ENCODE results near the gene PPARA.
"Not testable (repeated sequence)": the region's sequence is repeated elsewhere in the genome, so short reads cannot be mapped to it uniquely, and the experiment has no call there.

Gene PPARA

DNA sequence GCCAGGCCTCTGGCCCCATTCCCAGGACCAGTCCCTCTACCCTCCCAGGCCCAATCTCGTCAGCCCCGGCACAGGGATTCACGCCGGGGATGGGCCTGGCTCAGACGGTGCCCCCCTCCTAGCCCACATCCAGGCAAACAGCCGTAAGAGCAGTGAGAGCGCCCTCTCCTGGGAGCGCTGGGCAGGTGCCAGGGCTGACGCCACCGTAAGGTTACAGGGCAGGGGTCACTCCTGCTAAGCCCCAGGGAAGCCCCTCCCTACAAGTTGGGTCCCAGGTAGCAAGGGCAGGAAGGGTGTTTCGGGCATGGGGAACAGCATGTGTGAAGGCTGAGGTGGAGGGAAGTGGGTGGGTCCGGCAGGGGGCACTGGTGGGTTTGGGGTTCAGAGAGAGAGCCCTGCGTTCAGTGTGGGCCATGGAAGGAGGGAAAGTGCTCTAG is 19.2 kb upstream of the PPARA start:
- H3K27ac ChIP-seq (replicated peaks): no peak overlapping the region
- no peak overlapping the region for H3K4me3 ChIP-seq (replicated peaks; ENCODE audit: insufficient read depth, low read length)
- TF ChIP-seq, protein P1, sequence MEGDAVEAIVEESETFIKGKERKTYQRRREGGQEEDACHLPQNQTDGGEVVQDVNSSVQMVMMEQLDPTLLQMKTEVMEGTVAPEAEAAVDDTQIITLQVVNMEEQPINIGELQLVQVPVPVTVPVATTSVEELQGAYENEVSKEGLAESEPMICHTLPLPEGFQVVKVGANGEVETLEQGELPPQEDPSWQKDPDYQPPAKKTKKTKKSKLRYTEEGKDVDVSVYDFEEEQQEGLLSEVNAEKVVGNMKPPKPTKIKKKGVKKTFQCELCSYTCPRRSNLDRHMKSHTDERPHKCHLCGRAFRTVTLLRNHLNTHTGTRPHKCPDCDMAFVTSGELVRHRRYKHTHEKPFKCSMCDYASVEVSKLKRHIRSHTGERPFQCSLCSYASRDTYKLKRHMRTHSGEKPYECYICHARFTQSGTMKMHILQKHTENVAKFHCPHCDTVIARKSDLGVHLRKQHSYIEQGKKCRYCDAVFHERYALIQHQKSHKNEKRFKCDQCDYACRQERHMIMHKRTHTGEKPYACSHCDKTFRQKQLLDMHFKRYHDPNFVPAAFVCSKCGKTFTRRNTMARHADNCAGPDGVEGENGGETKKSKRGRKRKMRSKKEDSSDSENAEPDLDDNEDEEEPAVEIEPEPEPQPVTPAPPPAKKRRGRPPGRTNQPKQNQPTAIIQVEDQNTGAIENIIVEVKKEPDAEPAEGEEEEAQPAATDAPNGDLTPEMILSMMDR (IDR thresholded peaks at IDR 0.05; ENCODE audit: insufficient read depth, low read length): peak; percentile 22
- no peak for TF ChIP-seq GABPA (IDR thresholded peaks at IDR 0.05; ENCODE audit: low read depth)
- DNase-seq (ENCODE audit: low read depth in 1 of 2, low spot score in 1 of 2): no peak
- no peaks in the 10 kb centered on the region for H3K27me3 ChIP-seq (ENCODE audit: insufficient read depth, poor library complexity, severe bottlenecking)

DNA sequence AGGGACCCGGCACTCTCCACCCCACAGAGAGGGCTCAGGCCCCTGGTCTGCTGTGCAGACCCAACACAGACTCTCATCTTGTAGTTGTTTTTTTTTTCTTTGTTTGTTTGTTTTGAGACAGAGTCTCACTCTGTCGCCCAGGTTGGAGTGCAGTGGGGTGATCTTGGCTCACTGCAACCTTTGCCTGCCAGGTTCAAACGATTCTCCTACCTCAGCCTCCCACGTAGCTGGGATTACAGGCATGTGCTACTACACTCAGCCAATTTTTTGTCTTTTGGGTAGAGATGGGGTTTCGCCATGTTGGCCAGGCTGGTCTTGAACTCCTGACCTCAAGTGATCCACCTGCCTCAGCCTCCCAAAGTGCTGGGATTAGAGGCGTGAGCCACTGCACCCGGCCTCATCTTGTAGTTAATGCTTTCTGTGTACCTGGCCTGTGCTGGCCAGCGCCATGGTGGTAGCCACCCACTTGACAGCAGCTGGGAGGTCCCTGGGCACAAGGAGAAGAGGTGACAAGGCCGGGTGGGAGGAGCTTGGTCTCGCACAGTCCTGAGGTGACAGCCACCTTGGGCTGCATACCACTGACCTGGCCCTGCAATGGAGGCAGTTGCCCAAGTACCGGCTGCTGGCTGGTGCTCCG is 18.0 kb upstream of the PPARA start:
- H3K4me3 ChIP-seq (replicated peaks; ENCODE audit: insufficient read depth, low read length); H3K27ac ChIP-seq (replicated peaks); H3K27me3 ChIP-seq (ENCODE audit: insufficient read depth, poor library complexity, severe bottlenecking); DNase-seq (ENCODE audit: low read depth in 1 of 2, low spot score in 1 of 2): not testable (repeated sequence)

DNA sequence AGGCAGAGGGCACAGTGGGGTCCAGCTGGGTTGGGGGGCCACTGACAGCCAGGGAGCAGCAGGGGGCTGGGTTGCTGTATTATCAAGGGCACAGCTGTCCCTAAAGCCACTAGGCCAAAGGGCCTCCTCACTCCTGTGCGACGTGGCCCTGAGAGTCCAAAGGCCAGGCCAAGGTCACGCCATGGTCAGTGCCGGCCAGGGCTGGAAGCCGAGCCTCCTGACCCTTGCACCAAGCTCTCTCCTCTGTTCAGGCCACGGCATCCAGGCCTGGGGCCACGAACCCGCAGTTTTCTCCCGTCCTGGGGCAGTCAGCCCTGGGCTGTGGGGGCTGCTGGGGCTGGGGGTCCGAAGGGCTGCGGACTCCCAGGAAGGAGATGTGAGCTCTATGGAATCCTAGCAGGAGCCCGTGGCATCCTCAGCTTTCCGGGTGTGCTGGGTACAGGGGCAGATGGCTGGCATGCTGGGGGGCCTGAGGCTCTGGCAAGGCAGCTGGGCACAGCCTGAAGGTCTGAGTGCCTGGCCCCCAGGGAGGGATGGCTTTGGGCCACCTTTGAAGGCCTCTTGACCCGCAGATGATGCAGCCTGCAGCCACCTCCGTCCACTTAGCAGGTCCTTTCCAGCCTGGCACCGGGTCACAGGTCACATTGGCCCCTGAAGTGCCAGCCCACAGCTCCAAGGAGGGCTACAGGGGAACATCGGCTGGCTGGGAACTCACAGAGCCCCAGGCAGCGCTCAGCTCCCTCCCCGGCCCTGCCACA is 17.3 kb upstream of the PPARA start:
- Histone ChIP-seq H3K27ac (replicated peaks) (no peak overlapping the region), H3K27me3 (ENCODE audit: insufficient read depth, poor library complexity, severe bottlenecking) (no peaks in the 10 kb centered on the region), H3K4me3 (replicated peaks; ENCODE audit: insufficient read depth, low read length) (no peak overlapping the region)
- TF ChIP-seq GABPA (IDR thresholded peaks at IDR 0.05; ENCODE audit: low read depth): no peak
- no peak for TF ChIP-seq SPI1 (IDR thresholded peaks at IDR 0.05; ENCODE audit: borderline replicate concordance, low read depth)
- TF ChIP-seq, protein P2, sequence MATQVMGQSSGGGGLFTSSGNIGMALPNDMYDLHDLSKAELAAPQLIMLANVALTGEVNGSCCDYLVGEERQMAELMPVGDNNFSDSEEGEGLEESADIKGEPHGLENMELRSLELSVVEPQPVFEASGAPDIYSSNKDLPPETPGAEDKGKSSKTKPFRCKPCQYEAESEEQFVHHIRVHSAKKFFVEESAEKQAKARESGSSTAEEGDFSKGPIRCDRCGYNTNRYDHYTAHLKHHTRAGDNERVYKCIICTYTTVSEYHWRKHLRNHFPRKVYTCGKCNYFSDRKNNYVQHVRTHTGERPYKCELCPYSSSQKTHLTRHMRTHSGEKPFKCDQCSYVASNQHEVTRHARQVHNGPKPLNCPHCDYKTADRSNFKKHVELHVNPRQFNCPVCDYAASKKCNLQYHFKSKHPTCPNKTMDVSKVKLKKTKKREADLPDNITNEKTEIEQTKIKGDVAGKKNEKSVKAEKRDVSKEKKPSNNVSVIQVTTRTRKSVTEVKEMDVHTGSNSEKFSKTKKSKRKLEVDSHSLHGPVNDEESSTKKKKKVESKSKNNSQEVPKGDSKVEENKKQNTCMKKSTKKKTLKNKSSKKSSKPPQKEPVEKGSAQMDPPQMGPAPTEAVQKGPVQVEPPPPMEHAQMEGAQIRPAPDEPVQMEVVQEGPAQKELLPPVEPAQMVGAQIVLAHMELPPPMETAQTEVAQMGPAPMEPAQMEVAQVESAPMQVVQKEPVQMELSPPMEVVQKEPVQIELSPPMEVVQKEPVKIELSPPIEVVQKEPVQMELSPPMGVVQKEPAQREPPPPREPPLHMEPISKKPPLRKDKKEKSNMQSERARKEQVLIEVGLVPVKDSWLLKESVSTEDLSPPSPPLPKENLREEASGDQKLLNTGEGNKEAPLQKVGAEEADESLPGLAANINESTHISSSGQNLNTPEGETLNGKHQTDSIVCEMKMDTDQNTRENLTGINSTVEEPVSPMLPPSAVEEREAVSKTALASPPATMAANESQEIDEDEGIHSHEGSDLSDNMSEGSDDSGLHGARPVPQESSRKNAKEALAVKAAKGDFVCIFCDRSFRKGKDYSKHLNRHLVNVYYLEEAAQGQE (IDR thresholded peaks at IDR 0.05; ENCODE audit: insufficient replicate concordance, low read depth): no peak
- TF ChIP-seq POLR2AphosphoS5 (IDR thresholded peaks at IDR 0.05; ENCODE audit: low read depth): no peak
- TF ChIP-seq, protein P1 (IDR thresholded peaks at IDR 0.05; ENCODE audit: insufficient read depth, low read length): no peak
- no peak for DNase-seq (ENCODE audit: low read depth in 1 of 2, low spot score in 1 of 2)

DNA sequence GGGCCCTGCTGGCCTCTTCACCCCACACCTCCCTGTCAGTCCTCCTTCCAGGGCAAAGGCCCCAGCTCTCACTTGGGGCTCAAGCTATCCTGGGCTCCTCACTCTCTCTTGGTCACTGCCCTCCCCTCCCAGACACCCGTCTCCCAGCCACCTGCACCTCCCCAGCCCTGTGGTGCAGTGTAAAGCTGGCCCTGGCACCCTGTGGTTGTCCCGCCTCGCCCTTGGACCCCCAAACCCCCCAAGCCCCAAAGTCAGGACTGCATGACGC is 16.8 kb upstream of the PPARA start:
- Histone ChIP-seq H3K27ac (replicated peaks) (no peak overlapping the region), H3K4me3 (replicated peaks; ENCODE audit: insufficient read depth, low read length) (no peak overlapping the region), H3K27me3 (ENCODE audit: insufficient read depth, poor library complexity, severe bottlenecking) (no peaks in the 10 kb centered on the region)
- TF ChIP-seq POLR2AphosphoS5 (IDR thresholded peaks at IDR 0.05; ENCODE audit: low read depth): no peak
- no peak for TF ChIP-seq SPI1 (IDR thresholded peaks at IDR 0.05; ENCODE audit: borderline replicate concordance, low read depth)
- TF ChIP-seq GABPA (IDR thresholded peaks at IDR 0.05; ENCODE audit: low read depth): no peak
- TF ChIP-seq, protein P2 (IDR thresholded peaks at IDR 0.05; ENCODE audit: insufficient replicate concordance, low read depth): no peak
- TF ChIP-seq, protein P1 (IDR thresholded peaks at IDR 0.05; ENCODE audit: insufficient read depth, low read length): no peak
- DNase-seq (ENCODE audit: low read depth in 1 of 2, low spot score in 1 of 2): no peak
